ENCODE results near the gene EEFSEC. TPM values are rescaled to one million over a fixed set of nuclear protein-coding genes. Genes with fewer than 3 reads are reported as not detected.

The EEFSEC gene
- total RNA-seq, 2 donors from 2014 or later, result 15.7 to 18.0 TPM

DNA sequence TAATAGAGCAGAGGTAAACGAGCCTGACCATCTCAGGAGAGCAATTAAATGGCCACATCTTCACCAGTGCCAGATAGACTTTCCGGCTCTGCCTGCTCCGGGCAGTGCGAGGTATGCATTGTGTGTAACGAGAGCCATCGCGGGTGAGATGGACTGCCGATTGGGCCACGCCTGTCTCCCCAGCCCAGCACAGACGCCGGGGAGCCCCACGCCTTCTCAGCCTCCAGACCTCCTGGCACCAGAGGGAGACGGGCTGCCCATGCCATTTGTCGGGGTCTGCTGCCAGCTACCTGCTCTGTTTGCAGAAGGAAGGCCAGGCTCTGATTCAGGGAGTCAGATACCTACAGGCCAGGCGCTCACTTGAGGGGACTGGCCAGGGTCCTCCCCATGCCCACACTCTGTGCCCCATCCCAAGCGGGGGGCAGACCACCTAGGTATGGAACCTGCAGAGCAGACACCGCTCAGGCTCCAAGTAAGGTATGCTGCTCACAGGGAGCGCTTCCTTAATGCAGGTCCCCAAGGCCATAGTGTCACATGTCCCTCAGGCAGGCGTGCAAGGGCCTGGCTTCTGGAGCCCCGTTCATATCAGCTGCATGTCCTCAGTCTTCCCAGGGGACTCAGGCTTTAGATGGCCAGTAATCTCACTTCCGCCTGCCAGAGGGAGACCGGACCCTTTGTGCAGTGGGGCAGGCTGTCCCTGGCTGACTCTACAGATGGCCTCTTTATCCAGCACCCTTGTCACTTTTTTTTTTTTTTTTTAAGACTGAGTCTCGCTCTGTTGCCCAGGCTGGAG is 251.2 kb downstream of the EEFSEC start:
- H3K27ac ChIP-seq, result no peak overlapping the region
- no peak for DNase-seq (ENCODE audit: low spot score)

GRCh38 chr3:128405554-128406277 is 252.4 kb downstream of the EEFSEC start:
- Histone ChIP-seq H3K4me3 (no peak overlapping the region), H3K27ac (no peak overlapping the region), H3K36me3 (no peaks in the 10 kb centered on the region), H3K9me3 (no peaks in the 10 kb centered on the region), H3K27me3 (no peaks in the 10 kb centered on the region), H3K4me1 (peaks cover 0 to 26% of the 10 kb centered on the region in 2 donors)
- no peak for TF ChIP-seq CTCF (IDR thresholded peaks at IDR 0.05)
- no peak for DNase-seq (ENCODE audit: low spot score)

More for the DNA sequence above, 251.2 kb downstream of the EEFSEC start:
- Histone ChIP-seq H3K9me3 (no peaks in the 10 kb centered on the region), H3K36me3 (no peaks in the 10 kb centered on the region), H3K27me3 (no peaks in the 10 kb centered on the region), H3K4me1 (peaks cover 0 to 23% of the 10 kb centered on the region in 2 donors), H3K4me3 (no peak overlapping the region)
- no peak for TF ChIP-seq CTCF (IDR thresholded peaks at IDR 0.05)

GRCh38 chr3:128407247-128407646 is 254.0 kb downstream of the EEFSEC start:
- no peak for TF ChIP-seq CTCF (IDR thresholded peaks at IDR 0.05)
- no peak for DNase-seq (ENCODE audit: low spot score)
- Histone ChIP-seq H3K4me3 (no peak overlapping the region), H3K27me3 (no peaks in the 10 kb centered on the region), H3K4me1 (peaks cover 0 to 25% of the 10 kb centered on the region in 2 donors), H3K27ac (no peak overlapping the region), H3K9me3 (no peaks in the 10 kb centered on the region), H3K36me3 (no peaks in the 10 kb centered on the region)

GRCh38 chr3:128408012-128408692 is 254.9 kb downstream of the EEFSEC start:
- Histone ChIP-seq H3K4me1 (peaks cover 0 to 19% of the 10 kb centered on the region in 2 donors), H3K9me3 (no peaks in the 10 kb centered on the region), H3K36me3 (no peaks in the 10 kb centered on the region), H3K4me3 (no peak overlapping the region), H3K27me3 (no peaks in the 10 kb centered on the region), H3K27ac (no peak overlapping the region)
- TF ChIP-seq CTCF (IDR thresholded peaks at IDR 0.05), result no peak
- no peak for DNase-seq (ENCODE audit: low spot score)

- no peak for TF ChIP-seq CTCF (IDR thresholded peaks at IDR 0.05)
- no peaks in the 10 kb centered on the region for H3K9me3 ChIP-seq
Observed at GRCh38 chr3:128408693-128409623, 255.7 kb downstream of the EEFSEC start.

More at GRCh38 chr3:128408693-128409623, 255.7 kb downstream of the EEFSEC start:
- Histone ChIP-seq H3K4me1 (peaks cover 0 to 17% of the 10 kb centered on the region in 2 donors), H3K36me3 (no peaks in the 10 kb centered on the region), H3K27ac (no peak overlapping the region), H3K27me3 (no peaks in the 10 kb centered on the region), H3K4me3 (no peak overlapping the region)
- no peak for DNase-seq (ENCODE audit: low spot score)
